GM21825 (cell line): ENCODE measurements around the gene GSTM4.

Experiments
- ATAC-seq: cut with Tn5 transposase; IDR thresholded peaks from one replicate; pipeline ENCODE4 v1.9.1; 2021; ENCODE audit warnings: mild to moderate bottlenecking, moderate library complexity; ENCODE audit not compliant: unreplicated experiment

The GSTM4 gene

GRCh38 chr1:109624201-109625010 lies 31.5 kb upstream of the GSTM4 start:
- peak; percentile 36 for ATAC-seq

- no peak for ATAC-seq
Observed at GRCh38 chr1:109625176-109625575, 30.7 kb upstream of the GSTM4 start.

- no peak for ATAC-seq
Observed at GRCh38 chr1:109625601-109626560, 30.0 kb upstream of the GSTM4 start.

GRCh38 chr1:109626682-109627408 lies 29.1 kb upstream of the GSTM4 start:
- ATAC-seq = no peak

GRCh38 chr1:109627692-109628399 lies 28.1 kb upstream of the GSTM4 start:
- ATAC-seq = no peak

GRCh38 chr1:109628540-109629321 lies 27.2 kb upstream of the GSTM4 start:
- ATAC-seq = no peak

GRCh38 chr1:109629372-109630030 lies 26.4 kb upstream of the GSTM4 start:
- no peak for ATAC-seq

GRCh38 chr1:109630081-109630897 lies 25.6 kb upstream of the GSTM4 start:
- ATAC-seq = no peak

- ATAC-seq = no peak
Observed at GRCh38 chr1:109630898-109631512, 24.9 kb upstream of the GSTM4 start.

GRCh38 chr1:109631513-109632505 lies 24.1 kb upstream of the GSTM4 start:
- ATAC-seq = no peak

GRCh38 chr1:109632671-109633346 lies 23.1 kb upstream of the GSTM4 start:
- no peak for ATAC-seq

- ATAC-seq = no peak
Observed at GRCh38 chr1:109634292-109634691, 21.6 kb upstream of the GSTM4 start.

GRCh38 chr1:109634771-109635750 lies 20.8 kb upstream of the GSTM4 start:
- ATAC-seq = no peak

GRCh38 chr1:109635862-109636200 lies 20.1 kb upstream of the GSTM4 start:
- ATAC-seq = no peak
